ENCODE results near the gene GATAD2A. TPM values are rescaled to one million over a fixed set of nuclear protein-coding genes. Genes with fewer than 3 reads are reported as not detected.

GATAD2A gene
- total and polyA plus RNA-seq, 7 experiments from 2014 or later, result 11.3 to 123 (median 102) TPM

- ATAC-seq (no peak), DNase-seq (no peak)
- Histone ChIP-seq H3K27ac (ENCODE audit: low read depth, low read length) (no peak overlapping the region), H3K36me3 (ENCODE audit: control insufficient read depth in 2 of 3, insufficient read depth in 3 of 3, low read length in 3 of 3) (no peaks in the 10 kb centered on the region), H3K27me3 (ENCODE audit: control insufficient read depth in 2 of 2, insufficient read depth in 2 of 2, low read length in 2 of 2) (no peaks in the 10 kb centered on the region), H3K4me3 (ENCODE audit: low read length) (no peak overlapping the region), H3K9me3 (ENCODE audit: control insufficient read depth in 2 of 3, low read length in 3 of 3) (no peaks in the 10 kb centered on the region), H3K4me1 (ENCODE audit: control insufficient read depth in 2 of 2, insufficient read depth in 2 of 2, low read length in 2 of 2) (peaks cover 39 to 46% of the 10 kb centered on the region in 2 donors)
- Mint-ChIP-seq H3K36me3 (peaks cover 0 to 9% (median 0%) of the 10 kb centered on the region in 5 donors), H3K27me3 (no peaks in the 10 kb centered on the region), H3K9me3 (no peaks in the 10 kb centered on the region), H3K4me3 (peak overlapping the region in 3 of 10 donors; percentile 14 to 59 (median 37)), H3K27ac (peak overlapping the region in 6 of 9 donors; percentile 8 to 88 (median 63)), H3K4me1 (peaks cover 32 to 100% (median 85%) of the 10 kb centered on the region in 7 donors)
- ChIA-PET POLR2A (interaction anchor here (0.9 kb wide), 1 partner anchor 60 kb away, joined by 3 read pairs; no protein-coding TSS in a partner anchor), CTCF (no interaction called here)
- intact Hi-C loops (cut with micrococcal nuclease), result no loop called here
These were observed 23.9 kb downstream of the GATAD2A start for GRCh38 chr19:19429361-19429760.

GRCh38 chr19:19432732-19433131 lies 27.3 kb downstream of the GATAD2A start:
- POLR2A ChIA-PET, result interaction anchor here (1.4 kb wide), 1 partner anchor 11 kb away, joined by 3 read pairs; no protein-coding TSS in a partner anchor
- H3K9me3 Mint-ChIP-seq, result no peaks in the 10 kb centered on the region
- peaks cover 29 to 95% (median 82%) of the 10 kb centered on the region in 7 donors for H3K4me1 Mint-ChIP-seq

GRCh38 chr19:19433666-19434213 lies 28.3 kb downstream of the GATAD2A start:
- Histone ChIP-seq H3K4me3 (ENCODE audit: low read length) (no peak overlapping the region), H3K4me1 (ENCODE audit: control insufficient read depth in 2 of 2, insufficient read depth in 2 of 2, low read length in 2 of 2) (peaks cover 22 to 37% of the 10 kb centered on the region in 2 donors), H3K36me3 (ENCODE audit: control insufficient read depth in 2 of 3, insufficient read depth in 3 of 3, low read length in 3 of 3) (peaks cover 0 to 8% (median 0%) of the 10 kb centered on the region in 3 experiments), H3K27ac (ENCODE audit: low read depth, low read length) (no peak overlapping the region), H3K27me3 (ENCODE audit: control insufficient read depth in 2 of 2, insufficient read depth in 2 of 2, low read length in 2 of 2) (no peaks in the 10 kb centered on the region), H3K9me3 (ENCODE audit: control insufficient read depth in 2 of 3, low read length in 3 of 3) (no peaks in the 10 kb centered on the region)
- intact Hi-C loops (cut with micrococcal nuclease), result no loop called here
- ChIA-PET CTCF (interaction anchor here (0.6 to 1.2 kb wide), 2 partner anchors 31 to 56 kb away, joined by 3 to 4 read pairs; no protein-coding TSS in a partner anchor), POLR2A (interaction anchor here (0.8 to 1.4 kb wide), 2 partner anchors 10 to 54 kb away, joined by 3 read pairs; no protein-coding TSS in a partner anchor)
- H3K9me3 Mint-ChIP-seq, result no peaks in the 10 kb centered on the region
- peaks cover 36 to 92% (median 76%) of the 10 kb centered on the region in 7 donors for H3K4me1 Mint-ChIP-seq
- peak overlapping the region in 1 of 10 donors; percentile 47 for H3K4me3 Mint-ChIP-seq
- H3K27me3 Mint-ChIP-seq, result no peaks in the 10 kb centered on the region
- H3K27ac Mint-ChIP-seq, result peak overlapping the region; percentile 2 to 83 (median 58)
- peaks cover 0 to 3% (median 0%) of the 10 kb centered on the region in 5 donors for H3K36me3 Mint-ChIP-seq
- DNase-seq (no peak), ATAC-seq (no peak)

More at GRCh38 chr19:19432732-19433131, 27.3 kb downstream of the GATAD2A start:
- Histone ChIP-seq H3K36me3 (ENCODE audit: control insufficient read depth in 2 of 3, insufficient read depth in 3 of 3, low read length in 3 of 3) (peaks cover 0 to 8% (median 0%) of the 10 kb centered on the region in 3 experiments), H3K4me1 (ENCODE audit: control insufficient read depth in 2 of 2, insufficient read depth in 2 of 2, low read length in 2 of 2) (peaks cover 29 to 37% of the 10 kb centered on the region in 2 donors), H3K27ac (ENCODE audit: low read depth, low read length) (no peak overlapping the region), H3K4me3 (ENCODE audit: low read length) (no peak overlapping the region), H3K27me3 (ENCODE audit: control insufficient read depth in 2 of 2, insufficient read depth in 2 of 2, low read length in 2 of 2) (no peaks in the 10 kb centered on the region), H3K9me3 (ENCODE audit: control insufficient read depth in 2 of 3, low read length in 3 of 3) (no peaks in the 10 kb centered on the region)
- ATAC-seq (no peak), DNase-seq (no peak)
- CTCF ChIA-PET, result no interaction called here
- peak overlapping the region; percentile 7 to 83 (median 58) for H3K27ac Mint-ChIP-seq
- peak overlapping the region in 4 of 10 donors; percentile 0 to 47 (median 6) for H3K4me3 Mint-ChIP-seq
- peaks cover 0 to 9% (median 0%) of the 10 kb centered on the region in 5 donors for H3K36me3 Mint-ChIP-seq
- H3K27me3 Mint-ChIP-seq, result no peaks in the 10 kb centered on the region
- intact Hi-C loops (cut with micrococcal nuclease), result no loop called here

- POLR2A ChIA-PET, result interaction anchor here (0.8 kb wide), 1 partner anchor 54 kb away, joined by 3 read pairs; no protein-coding TSS in a partner anchor
- DNase-seq, result no peak
- Mint-ChIP-seq H3K9me3 (no peaks in the 10 kb centered on the region), H3K4me1 (peaks cover 30 to 92% (median 79%) of the 10 kb centered on the region in 7 donors), H3K27me3 (no peaks in the 10 kb centered on the region), H3K4me3 (no peak overlapping the region), H3K27ac (peak overlapping the region in 6 of 9 donors; percentile 17 to 83 (median 66)), H3K36me3 (peaks cover 0 to 5% (median 0%) of the 10 kb centered on the region in 5 donors)
- intact Hi-C loops (cut with micrococcal nuclease), result loop anchor here in 1 of 2 donors (5.0 kb wide), 1 partner anchor 43 kb away; no protein-coding TSS in a partner anchor
- Histone ChIP-seq H3K4me1 (ENCODE audit: control insufficient read depth in 2 of 2, insufficient read depth in 2 of 2, low read length in 2 of 2) (peaks cover 14 to 29% of the 10 kb centered on the region in 2 donors), H3K4me3 (ENCODE audit: low read length) (no peak overlapping the region), H3K27ac (ENCODE audit: low read depth, low read length) (no peak overlapping the region), H3K9me3 (ENCODE audit: control insufficient read depth in 2 of 3, low read length in 3 of 3) (no peaks in the 10 kb centered on the region), H3K27me3 (ENCODE audit: control insufficient read depth in 2 of 2, insufficient read depth in 2 of 2, low read length in 2 of 2) (no peaks in the 10 kb centered on the region), H3K36me3 (ENCODE audit: control insufficient read depth in 2 of 3, insufficient read depth in 3 of 3, low read length in 3 of 3) (peaks cover 0 to 8% (median 0%) of the 10 kb centered on the region in 3 experiments)
- CTCF ChIA-PET, result interaction anchor here (0.6 to 1.2 kb wide), 2 partner anchors 32 to 56 kb away, joined by 3 to 4 read pairs; no protein-coding TSS in a partner anchor
- ATAC-seq, result no peak
These were observed 29.1 kb downstream of the GATAD2A start for GRCh38 chr19:19434483-19435045.

GRCh38 chr19:19436137-19436691 lies 30.7 kb downstream of the GATAD2A start:
- POLR2A ChIA-PET, result no interaction called here
- H3K27ac Mint-ChIP-seq, result peak overlapping the region in 6 of 9 donors; percentile 17 to 83 (median 56)
- ATAC-seq (no peak), DNase-seq (no peak)
- Histone ChIP-seq H3K4me3 (ENCODE audit: low read length) (no peak overlapping the region), H3K4me1 (ENCODE audit: control insufficient read depth in 2 of 2, insufficient read depth in 2 of 2, low read length in 2 of 2) (peaks cover 14 to 16% of the 10 kb centered on the region in 2 donors), H3K27me3 (ENCODE audit: control insufficient read depth in 2 of 2, insufficient read depth in 2 of 2, low read length in 2 of 2) (no peaks in the 10 kb centered on the region), H3K36me3 (ENCODE audit: control insufficient read depth in 2 of 3, insufficient read depth in 3 of 3, low read length in 3 of 3) (peaks cover 0 to 8% (median 0%) of the 10 kb centered on the region in 3 experiments), H3K9me3 (ENCODE audit: control insufficient read depth in 2 of 3, low read length in 3 of 3) (no peaks in the 10 kb centered on the region), H3K27ac (ENCODE audit: low read depth, low read length) (no peak overlapping the region)
- H3K36me3 Mint-ChIP-seq, result peaks cover 0 to 5% (median 4%) of the 10 kb centered on the region in 5 donors
- intact Hi-C loops (cut with micrococcal nuclease), result loop anchor here in 1 of 2 donors (5.0 kb wide), 1 partner anchor 41 kb away; no protein-coding TSS in a partner anchor
- H3K4me1 Mint-ChIP-seq, result peaks cover 23 to 85% (median 68%) of the 10 kb centered on the region in 7 donors
- no peak overlapping the region for H3K4me3 Mint-ChIP-seq
- H3K9me3 Mint-ChIP-seq, result no peaks in the 10 kb centered on the region
- H3K27me3 Mint-ChIP-seq, result no peaks in the 10 kb centered on the region
- CTCF ChIA-PET, result no interaction called here

GRCh38 chr19:19438366-19439175 lies 33.1 kb downstream of the GATAD2A start:
- no peaks in the 10 kb centered on the region for H3K27me3 ChIP-seq (ENCODE audit: control insufficient read depth in 2 of 2, insufficient read depth in 2 of 2, low read length in 2 of 2)
- POLR2A ChIA-PET, result interaction anchor here (0.6 kb wide), 1 partner anchor 45 kb away, joined by 3 read pairs; no protein-coding TSS in a partner anchor
- H3K4me1 ChIP-seq (ENCODE audit: control insufficient read depth in 2 of 2, insufficient read depth in 2 of 2, low read length in 2 of 2), result peaks cover 8 to 13% of the 10 kb centered on the region in 2 donors
- peaks cover 0 to 8% (median 0%) of the 10 kb centered on the region in 3 experiments for H3K36me3 ChIP-seq (ENCODE audit: control insufficient read depth in 2 of 3, insufficient read depth in 3 of 3, low read length in 3 of 3)
- Mint-ChIP-seq H3K27ac (peak overlapping the region in 7 of 9 donors; percentile 20 to 75 (median 64)), H3K4me3 (no peak overlapping the region), H3K9me3 (no peaks in the 10 kb centered on the region), H3K27me3 (no peaks in the 10 kb centered on the region), H3K36me3 (peaks cover 5 to 13% (median 11%) of the 10 kb centered on the region in 5 donors), H3K4me1 (peaks cover 18 to 74% (median 62%) of the 10 kb centered on the region in 7 donors)
- ATAC-seq, result no peak
- H3K9me3 ChIP-seq (ENCODE audit: control insufficient read depth in 2 of 3, low read length in 3 of 3), result no peaks in the 10 kb centered on the region
- no peak for DNase-seq
- intact Hi-C loops (cut with micrococcal nuclease), result loop anchor here in 1 of 2 donors (5.0 kb wide), 1 partner anchor 39 kb away; no protein-coding TSS in a partner anchor
- peak overlapping the region; percentile 12 for H3K27ac ChIP-seq (ENCODE audit: low read depth, low read length)
- no peak overlapping the region for H3K4me3 ChIP-seq (ENCODE audit: low read length)
- CTCF ChIA-PET, result no interaction called here
